ENCODE results near the gene PHACTR3. TPM values are rescaled to one million over a fixed set of nuclear protein-coding genes. Genes with fewer than 3 reads are reported as not detected.

The PHACTR3 gene
- total RNA-seq, 1 donor, result not detected

- H3K4me3 ChIP-seq (ENCODE audit: insufficient read depth, low read length), result no peak overlapping the region
- no peaks in the 10 kb centered on the region for H3K79me2 ChIP-seq (ENCODE audit: insufficient read depth, low read length)
- no peak for DNase-seq (ENCODE audit: insufficient read length, low spot score, missing footprints)
- H3K27me3 ChIP-seq (ENCODE audit: insufficient read depth, low read length), result no peaks in the 10 kb centered on the region
- no peaks in the 10 kb centered on the region for H3K9me3 ChIP-seq (ENCODE audit: low read depth, low read length)
- no peak for TF ChIP-seq CTCF (IDR thresholded peaks at IDR 0.05; ENCODE audit: extremely low read depth, low read depth, low read length)
- H3K4me2 ChIP-seq (ENCODE audit: insufficient read depth, low read length), result no peak overlapping the region
- H3K36me3 ChIP-seq (ENCODE audit: insufficient read depth, low read length), result no peaks in the 10 kb centered on the region
- H3K27ac ChIP-seq (ENCODE audit: low read depth, low read length), result no peak overlapping the region
- H4K20me1 ChIP-seq (ENCODE audit: insufficient read depth, low read length), result no peaks in the 10 kb centered on the region
- H2AFZ ChIP-seq (ENCODE audit: low read length), result no peak overlapping the region
- no peaks in the 10 kb centered on the region for H3K4me1 ChIP-seq (ENCODE audit: insufficient read depth, low read length)
Measured at GRCh38 chr20:59775687-59776055, 171.3 kb downstream of the PHACTR3 start.

GRCh38 chr20:59776059-59776603 lies 171.8 kb downstream of the PHACTR3 start:
- no peaks in the 10 kb centered on the region for H4K20me1 ChIP-seq (ENCODE audit: insufficient read depth, low read length)
- no peaks in the 10 kb centered on the region for H3K9me3 ChIP-seq (ENCODE audit: low read depth, low read length)
- H3K79me2 ChIP-seq (ENCODE audit: insufficient read depth, low read length), result no peaks in the 10 kb centered on the region
- no peak overlapping the region for H3K4me3 ChIP-seq (ENCODE audit: insufficient read depth, low read length)
- H3K27me3 ChIP-seq (ENCODE audit: insufficient read depth, low read length), result no peaks in the 10 kb centered on the region
- no peaks in the 10 kb centered on the region for H3K4me1 ChIP-seq (ENCODE audit: insufficient read depth, low read length)
- no peaks in the 10 kb centered on the region for H3K36me3 ChIP-seq (ENCODE audit: insufficient read depth, low read length)
- no peak overlapping the region for H3K4me2 ChIP-seq (ENCODE audit: insufficient read depth, low read length)
- TF ChIP-seq CTCF (IDR thresholded peaks at IDR 0.05; ENCODE audit: extremely low read depth, low read depth, low read length), result no peak
- peak; percentile 66 for DNase-seq (ENCODE audit: insufficient read length, low spot score, missing footprints)
- H3K27ac ChIP-seq (ENCODE audit: low read depth, low read length), result no peak overlapping the region
- H2AFZ ChIP-seq (ENCODE audit: low read length), result no peak overlapping the region

GRCh38 chr20:59776626-59777330 lies 172.4 kb downstream of the PHACTR3 start:
- Histone ChIP-seq H4K20me1 (ENCODE audit: insufficient read depth, low read length) (no peaks in the 10 kb centered on the region), H3K27me3 (ENCODE audit: insufficient read depth, low read length) (no peaks in the 10 kb centered on the region), H3K4me3 (ENCODE audit: insufficient read depth, low read length) (no peak overlapping the region), H3K4me2 (ENCODE audit: insufficient read depth, low read length) (no peak overlapping the region), H3K79me2 (ENCODE audit: insufficient read depth, low read length) (no peaks in the 10 kb centered on the region), H3K4me1 (ENCODE audit: insufficient read depth, low read length) (no peaks in the 10 kb centered on the region), H3K9me3 (ENCODE audit: low read depth, low read length) (no peaks in the 10 kb centered on the region), H2AFZ (ENCODE audit: low read length) (no peak overlapping the region), H3K27ac (ENCODE audit: low read depth, low read length) (no peak overlapping the region), H3K36me3 (ENCODE audit: insufficient read depth, low read length) (no peaks in the 10 kb centered on the region)
- peak; percentile 25 for DNase-seq (ENCODE audit: insufficient read length, low spot score, missing footprints)
- no peak for TF ChIP-seq CTCF (IDR thresholded peaks at IDR 0.05; ENCODE audit: extremely low read depth, low read depth, low read length)

DNA sequence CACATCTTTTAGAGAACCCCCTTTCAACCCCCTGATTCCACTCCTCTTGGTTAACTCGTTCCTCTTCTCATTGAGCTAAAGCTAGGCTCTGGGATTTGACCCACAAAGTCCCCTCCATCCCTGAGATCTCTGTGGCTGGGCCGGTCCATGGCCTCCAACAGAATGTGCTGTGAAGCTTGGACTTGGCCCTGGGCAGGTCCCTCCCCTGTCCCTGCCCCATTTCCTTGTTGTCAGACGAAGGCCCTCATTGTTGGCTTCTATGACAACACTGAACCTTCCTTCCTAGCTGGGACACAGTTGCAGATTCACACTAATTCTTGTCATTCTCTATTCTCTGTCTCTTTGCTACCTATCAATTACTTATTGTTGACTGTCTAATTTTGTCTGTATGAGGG lies 173.0 kb downstream of the PHACTR3 start:
- no peak overlapping the region for H2AFZ ChIP-seq (ENCODE audit: low read length)
- no peaks in the 10 kb centered on the region for H3K79me2 ChIP-seq (ENCODE audit: insufficient read depth, low read length)
- H3K27ac ChIP-seq (ENCODE audit: low read depth, low read length), result no peak overlapping the region
- H3K4me1 ChIP-seq (ENCODE audit: insufficient read depth, low read length), result no peaks in the 10 kb centered on the region
- no peak overlapping the region for H3K4me2 ChIP-seq (ENCODE audit: insufficient read depth, low read length)
- no peaks in the 10 kb centered on the region for H4K20me1 ChIP-seq (ENCODE audit: insufficient read depth, low read length)
- no peak for TF ChIP-seq CTCF (IDR thresholded peaks at IDR 0.05; ENCODE audit: extremely low read depth, low read depth, low read length)
- no peaks in the 10 kb centered on the region for H3K9me3 ChIP-seq (ENCODE audit: low read depth, low read length)
- no peak for DNase-seq (ENCODE audit: insufficient read length, low spot score, missing footprints)
- no peak overlapping the region for H3K4me3 ChIP-seq (ENCODE audit: insufficient read depth, low read length)
- no peaks in the 10 kb centered on the region for H3K27me3 ChIP-seq (ENCODE audit: insufficient read depth, low read length)
- H3K36me3 ChIP-seq (ENCODE audit: insufficient read depth, low read length), result no peaks in the 10 kb centered on the region

Data from osteoblast (primary cell).